Astrocyte (in vitro differentiated cells and primary cell): Measurements from ENCODE around the gene HOXA7. TPM values are rescaled to one million over a fixed set of nuclear protein-coding genes. Genes with fewer than 3 reads are reported as not detected.

Experiments
- DNase-seq: peaks from one replicate; pipeline ENCODE4 v3.0.0-alpha.2; 2010; ENCODE audit warnings: low read depth
- FAIRE-seq: peaks from 2 replicates; lab custom pipeline; 2011; peaks lifted over from hg19 to GRCh38; lab: Jason Lieb, UNC
- H2AFZ ChIP-seq: 2 replicates; pipeline ENCODE4 v1.6.0; 2012; ENCODE audit warnings: low read depth, low read length, inconsistent platforms
- H3K27ac ChIP-seq: 2 replicates; pipeline ENCODE4 v1.5.1; 2011; ENCODE audit warnings: low read depth, low read length, inconsistent platforms
- H3K27me3 ChIP-seq: 2 replicates; pipeline ENCODE4 v1.6.0; 2011; ENCODE audit warnings: low read length, inconsistent platforms; ENCODE audit not compliant: insufficient read depth
- H3K36me3 ChIP-seq: 2 replicates; pipeline ENCODE4 v1.5.1; 2011; ENCODE audit warnings: low read length, inconsistent platforms; ENCODE audit not compliant: insufficient read depth
- H3K4me1 ChIP-seq: 2 replicates; pipeline ENCODE4 v1.5.1; 2011; ENCODE audit warnings: low read length, inconsistent platforms; ENCODE audit not compliant: insufficient read depth
- H3K4me2 ChIP-seq: 2 replicates; pipeline ENCODE4 v1.6.0; 2012; ENCODE audit warnings: low read length, inconsistent platforms
- H3K4me3 ChIP-seq: 2 replicates; pipeline ENCODE4 v1.5.1; 2011; ENCODE audit warnings: low read depth, mild to moderate bottlenecking, low read length, inconsistent platforms; ENCODE audit not compliant: insufficient read depth
- H3K79me2 ChIP-seq: 2 replicates; pipeline ENCODE4 v1.6.0; 2012; ENCODE audit warnings: mild to moderate bottlenecking, low read length, inconsistent platforms; ENCODE audit not compliant: insufficient read depth
- H3K9ac ChIP-seq: 2 replicates; pipeline ENCODE4 v1.6.0; 2012; ENCODE audit warnings: mild to moderate bottlenecking, low read length, inconsistent platforms
- H3K9me3 ChIP-seq: 2 replicates; pipeline ENCODE4 v1.5.1; 2012; ENCODE audit warnings: low read depth, mild to moderate bottlenecking, low read length, inconsistent platforms; ENCODE audit not compliant: insufficient read depth
- H4K20me1 ChIP-seq: 2 replicates; pipeline ENCODE4 v1.6.0; 2012; ENCODE audit warnings: low read length, inconsistent platforms; ENCODE audit not compliant: insufficient read depth
- H3K27ac Mint-ChIP-seq: one replicate; pipeline ENCODE4 v1.8.0; 2021; ENCODE audit warnings: mild to moderate bottlenecking, mixed read lengths; ENCODE audit not compliant: unreplicated experiment
- H3K27me3 Mint-ChIP-seq: one replicate; pipeline ENCODE4 v1.8.0; 2021; ENCODE audit warnings: low read depth, mixed read lengths; ENCODE audit not compliant: unreplicated experiment
- H3K36me3 Mint-ChIP-seq: one replicate; pipeline ENCODE4 v1.8.0; 2021; ENCODE audit warnings: low read depth, mixed read lengths; ENCODE audit not compliant: unreplicated experiment
- H3K4me1 Mint-ChIP-seq: one replicate; pipeline ENCODE4 v1.8.0; 2021; ENCODE audit warnings: low read depth, mixed read lengths; ENCODE audit not compliant: unreplicated experiment
- H3K4me3 Mint-ChIP-seq: one replicate; pipeline ENCODE4 v1.8.0; 2021; ENCODE audit warnings: mild to moderate bottlenecking, moderate library complexity, mixed read lengths; ENCODE audit not compliant: unreplicated experiment
- H3K9me3 Mint-ChIP-seq: one replicate; pipeline ENCODE4 v1.8.0; 2021; ENCODE audit warnings: mild to moderate bottlenecking, mixed read lengths; ENCODE audit not compliant: unreplicated experiment
- CTCF ChIP-seq: IDR thresholded peaks from 2 replicates; pipeline ENCODE4 v1.5.1; 2011; ENCODE audit warnings: low read depth, mild to moderate bottlenecking, inconsistent platforms, low read length, moderate library complexity; ENCODE audit not compliant: insufficient read depth
- EZH2 ChIP-seq: IDR thresholded peaks from 2 replicates; pipeline ENCODE4 v1.6.1; 2012; ENCODE audit warnings: mild to moderate bottlenecking, low read length, inconsistent platforms; ENCODE audit not compliant: insufficient read depth
- total RNA-seq: library from RNA; stranded (reverse); gene quantifications from 2 replicates; pipeline ENCODE4 v1.2.1, GENCODE V29; 2021

Gene HOXA7
- total RNA-seq, 1 donor from 2014 or later = not detected

GRCh38 chr7:27110186-27111031, 46.1 kb downstream of the HOXA7 start:
- Mint-ChIP-seq H3K4me1 (peaks cover 2% of the 10 kb centered on the region), H3K36me3 (peaks cover 3% of the 10 kb centered on the region), H3K27ac (peak overlapping the region; percentile 58), H3K4me3 (no peak overlapping the region), H3K27me3 (peaks cover 82% of the 10 kb centered on the region), H3K9me3 (peaks cover 23% of the 10 kb centered on the region)
- H3K4me1 ChIP-seq = peaks cover 26% of the 10 kb centered on the region
- H2AFZ ChIP-seq = peak overlapping the region; percentile 3
- H3K27ac ChIP-seq = peak overlapping the region; percentile 76
- peaks cover 56% of the 10 kb centered on the region for H3K27me3 ChIP-seq
- no peak for TF ChIP-seq CTCF
- TF ChIP-seq EZH2 = no peak
- no peaks in the 10 kb centered on the region for H3K9me3 ChIP-seq
- DNase-seq (peak; percentile 97), FAIRE-seq (no peak)
- H4K20me1 ChIP-seq = no peaks in the 10 kb centered on the region
- H3K79me2 ChIP-seq = peaks cover 55% of the 10 kb centered on the region
- H3K4me2 ChIP-seq = peak overlapping the region; percentile 91
- H3K36me3 ChIP-seq = no peaks in the 10 kb centered on the region
- H3K9ac ChIP-seq = peak overlapping the region; percentile 88
- peak overlapping the region; percentile 14 for H3K4me3 ChIP-seq

- FAIRE-seq = no peak
- peak; percentile 14 for DNase-seq
- H3K4me3 ChIP-seq = no peak overlapping the region
- Mint-ChIP-seq H3K4me3 (no peak overlapping the region), H3K27me3 (peaks cover 83% of the 10 kb centered on the region), H3K36me3 (peaks cover 3% of the 10 kb centered on the region), H3K27ac (peak overlapping the region; percentile 58), H3K4me1 (no peaks in the 10 kb centered on the region), H3K9me3 (peaks cover 23% of the 10 kb centered on the region)
- peak overlapping the region; percentile 68 for H3K9ac ChIP-seq
- peak overlapping the region; percentile 91 for H3K4me2 ChIP-seq
- H3K4me1 ChIP-seq = peaks cover 31% of the 10 kb centered on the region
- H3K27ac ChIP-seq = peak overlapping the region; percentile 70
- H3K79me2 ChIP-seq = peaks cover 50% of the 10 kb centered on the region
- peaks cover 56% of the 10 kb centered on the region for H3K27me3 ChIP-seq
- no peak overlapping the region for H2AFZ ChIP-seq
- no peaks in the 10 kb centered on the region for H3K36me3 ChIP-seq
- no peaks in the 10 kb centered on the region for H4K20me1 ChIP-seq
- no peaks in the 10 kb centered on the region for H3K9me3 ChIP-seq
- TF ChIP-seq CTCF = no peak
- no peak for TF ChIP-seq EZH2
Measured at GRCh38 chr7:27109466-27110185, 46.8 kb downstream of the HOXA7 start.
